GM12892 (cell line): ENCODE data around the gene SPRR1A. TPM values are rescaled to one million over a fixed set of nuclear protein-coding genes. Genes with fewer than 3 reads are reported as not detected.

ENCODE experiments used
- DNase-seq: peaks from one replicate; pipeline ENCODE4 v3.0.0; 2011; ENCODE audit not compliant: insufficient read length
- FAIRE-seq: peaks from 2 replicates; lab custom pipeline; 2011; peaks lifted over from hg19 to GRCh38; lab: Jason Lieb, UNC
- POLR2A ChIP-seq: IDR thresholded peaks from 2 replicates; pipeline ENCODE4 v1.6.1; 2011; ENCODE audit warnings: low read depth, low read length, control low read depth
- POLR2AphosphoS5 ChIP-seq: IDR thresholded peaks from 2 replicates; pipeline ENCODE4 v1.6.1; 2011; ENCODE audit warnings: low read depth, low read length, control low read depth
- TAF1 ChIP-seq: IDR thresholded peaks from 2 replicates; pipeline ENCODE4 v1.6.1; 2011; ENCODE audit warnings: low read depth, mild to moderate bottlenecking, control low read depth, low read length, borderline replicate concordance
- polyA plus RNA-seq: library from polyadenylated mRNA; unstranded; fragments of >200 nt; gene quantifications from one replicate; pipeline ENCODE4 v1.2.1, GENCODE V29; 2012; ENCODE audit warnings: missing spikeins, inconsistent platforms; ENCODE audit not compliant: missing spikeins

SPRR1A gene, protein sequence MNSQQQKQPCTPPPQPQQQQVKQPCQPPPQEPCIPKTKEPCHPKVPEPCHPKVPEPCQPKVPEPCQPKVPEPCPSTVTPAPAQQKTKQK
- polyA plus RNA-seq, result not detected

DNA sequence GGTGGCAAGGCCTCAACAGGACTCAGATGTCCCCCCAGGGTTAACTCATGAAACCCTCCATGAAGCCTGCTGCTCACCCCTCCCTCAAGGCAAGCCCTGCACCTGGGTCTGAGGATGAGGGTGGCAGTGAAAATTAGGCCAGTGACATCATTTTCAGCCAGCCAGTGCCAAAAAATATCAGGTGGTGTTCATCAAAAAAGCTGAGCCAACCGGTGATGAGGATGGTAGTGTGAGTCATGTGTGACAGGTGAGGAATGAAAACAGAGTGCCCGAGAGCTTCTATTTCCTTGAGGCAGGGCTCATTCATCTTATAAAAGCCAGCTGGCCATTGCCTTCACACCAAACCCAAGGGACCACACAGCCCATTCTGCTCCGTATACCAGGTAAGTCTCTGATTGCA lies at the start of gene SPRR1A:
TSS of gene SPRR1A (plus strand) at position 339 of the 400 bp plus-strand sequence. CDS start 1,150 bp downstream, outside the sequence.
- DNase-seq (no peak), FAIRE-seq (no peak)

DNA sequence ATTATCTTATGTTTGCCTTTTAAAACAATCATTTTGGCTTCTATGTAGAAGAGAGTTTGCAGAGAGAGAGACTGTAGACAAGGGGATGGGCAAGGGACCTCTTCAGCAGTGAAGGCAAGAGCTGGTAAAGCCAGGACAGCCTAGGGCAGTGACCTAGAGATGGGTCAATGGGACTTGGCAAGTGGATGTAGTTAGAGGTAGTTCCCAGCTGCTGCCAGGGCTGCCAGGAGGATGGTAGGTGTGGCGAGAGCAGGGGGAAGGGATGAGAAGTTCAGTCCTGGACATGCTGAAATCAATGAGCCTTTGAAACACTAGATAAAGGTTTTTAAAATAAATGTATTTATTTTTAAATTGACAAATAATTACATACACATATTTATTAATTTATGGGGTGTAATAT lies 43.3 kb upstream of the SPRR1A start:
- TF ChIP-seq POLR2AphosphoS5 (no peak), TAF1 (no peak), POLR2A (no peak)
- no peak for DNase-seq
- no peak for FAIRE-seq

More for the DNA sequence above, at the start of gene SPRR1A:
- TF ChIP-seq POLR2A, result no peak

DNA sequence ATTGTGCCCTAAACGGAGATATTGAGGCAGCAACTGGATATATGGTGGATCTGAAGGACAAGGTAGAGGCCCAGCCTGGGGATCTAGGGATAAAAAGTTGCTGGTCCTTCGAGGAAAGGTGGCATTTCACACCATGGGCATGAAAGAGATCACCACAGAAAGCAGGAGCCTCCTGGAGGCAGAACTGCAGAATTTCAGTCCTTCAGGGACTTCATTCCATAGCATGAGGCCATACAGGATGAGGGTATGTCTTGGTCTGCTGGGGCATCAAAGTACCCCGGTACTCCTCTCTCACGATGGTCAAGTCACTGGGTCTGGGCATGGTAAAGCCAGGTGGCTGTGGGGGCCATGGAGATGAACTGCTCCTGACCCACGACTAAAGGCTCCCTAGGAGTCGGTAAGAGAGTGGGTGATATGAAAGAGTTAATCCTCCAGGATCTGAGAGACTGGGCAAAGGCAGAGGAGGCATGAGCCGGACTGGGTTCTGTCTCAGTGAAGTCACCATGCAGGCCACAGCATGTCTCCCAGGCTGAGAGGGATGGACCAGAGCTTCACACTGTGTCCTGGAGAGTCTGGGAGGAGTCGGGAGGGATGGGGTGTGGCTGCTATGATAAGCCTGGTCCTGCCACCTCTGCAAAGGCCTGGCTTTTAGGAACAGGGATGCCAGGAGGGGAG lies 42.7 kb upstream of the SPRR1A start:
- DNase-seq, result no peak
- no peak for FAIRE-seq
- TF ChIP-seq TAF1, result no peak
- no peak for TF ChIP-seq POLR2AphosphoS5
- no peak for TF ChIP-seq POLR2A

DNA sequence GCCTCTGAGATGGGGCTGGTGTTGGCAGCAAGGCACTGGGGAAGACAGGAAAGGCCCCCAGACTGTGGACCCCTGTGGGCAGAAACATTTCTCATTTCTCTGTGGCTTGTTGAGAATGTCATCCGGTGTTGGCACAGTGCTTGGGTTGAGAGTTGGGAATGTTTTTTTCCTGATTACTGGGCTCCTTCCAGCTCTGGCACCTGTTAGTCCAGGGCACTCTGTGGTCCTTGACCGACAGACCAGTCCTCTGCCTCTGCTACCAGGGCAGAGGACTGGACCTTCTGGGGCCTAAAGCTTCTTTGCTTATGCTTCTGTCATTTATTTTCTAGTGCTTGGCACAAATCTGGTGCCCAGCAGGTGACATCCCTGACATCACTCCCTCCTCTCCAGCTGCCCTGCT lies 41.7 kb upstream of the SPRR1A start:
- no peak for DNase-seq
- no peak for FAIRE-seq
- TF ChIP-seq POLR2AphosphoS5 (no peak), TAF1 (no peak), POLR2A (no peak)

DNA sequence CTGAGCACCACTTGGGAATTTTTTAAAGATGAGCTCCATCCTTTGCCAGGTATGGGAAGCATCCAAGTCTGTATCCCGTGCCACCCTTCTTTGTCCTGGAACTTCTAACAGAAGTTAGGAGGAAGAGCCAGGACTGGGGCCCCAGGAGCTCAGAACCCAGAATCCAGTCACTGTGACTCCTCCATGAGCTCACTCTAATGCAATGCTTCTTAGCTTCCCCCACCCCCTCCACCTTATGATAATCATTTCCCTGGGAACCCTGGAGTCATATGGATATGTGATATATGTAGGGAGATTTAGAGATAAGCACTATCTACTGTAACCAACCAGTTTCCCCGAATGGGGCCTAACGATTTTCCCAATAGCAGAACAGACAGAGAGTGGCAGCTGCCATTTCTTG lies 37.6 kb upstream of the SPRR1A start:
- TF ChIP-seq POLR2AphosphoS5, result no peak
- TF ChIP-seq TAF1, result no peak
- no peak for TF ChIP-seq POLR2A
- no peak for FAIRE-seq
- no peak for DNase-seq

DNA sequence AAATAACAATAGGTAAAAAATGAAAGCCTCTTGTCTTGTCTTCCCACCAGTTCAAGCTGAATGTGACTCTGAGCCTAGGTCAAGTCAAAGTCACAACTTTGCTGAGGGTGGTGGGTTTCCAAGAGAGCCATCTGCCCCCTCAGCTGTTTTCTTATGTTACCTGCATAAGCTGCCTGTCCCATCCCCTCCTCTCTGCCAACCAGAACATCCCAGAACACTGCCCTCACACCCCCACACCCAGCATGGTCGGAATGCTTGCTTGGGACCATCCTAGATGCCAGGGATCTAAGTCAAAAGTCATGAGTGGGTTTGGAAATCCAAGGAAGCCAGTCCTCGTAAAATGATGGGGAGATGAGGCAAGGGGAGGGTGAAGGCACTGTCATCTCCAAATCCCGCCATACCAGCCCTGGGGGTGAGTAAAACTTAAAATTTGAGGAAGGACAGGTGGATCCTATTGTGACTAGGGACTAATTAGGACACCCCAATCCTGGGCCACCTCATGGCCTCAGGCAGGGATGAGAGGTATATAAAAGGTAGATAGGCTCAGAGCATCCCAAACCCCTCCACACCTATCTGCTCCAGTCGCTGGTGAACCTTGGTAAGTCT lies 37.1 kb upstream of the SPRR1A start, which contains the start of gene SPRR5:
TSS of gene SPRR5 (plus strand) at position 556 of the 606 bp plus-strand sequence. CDS start 1,349 bp downstream, outside the sequence.
- DNase-seq (no peak), FAIRE-seq (no peak)
- TF ChIP-seq TAF1, result no peak
- TF ChIP-seq POLR2AphosphoS5, result no peak
- no peak for TF ChIP-seq POLR2A

DNA sequence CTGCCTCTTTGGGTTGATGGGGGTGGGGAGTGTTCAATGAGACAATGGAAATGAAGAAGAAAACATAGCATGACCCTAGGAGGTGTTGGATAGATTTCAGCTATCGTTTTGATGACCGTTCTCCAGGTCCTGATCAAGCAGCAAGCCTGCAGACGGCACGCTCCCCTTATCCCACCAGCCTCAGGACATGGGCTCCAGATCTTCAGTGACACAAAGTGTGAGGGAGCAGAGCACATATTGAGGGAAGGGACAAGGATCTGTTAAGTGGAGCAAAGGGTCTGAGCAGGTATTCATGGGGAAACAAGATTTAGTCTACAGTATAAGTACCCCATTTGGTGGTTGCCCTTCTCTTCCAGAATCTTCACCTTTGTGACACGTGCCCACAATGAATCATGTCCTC lies 32.2 kb upstream of the SPRR1A start:
- no peak for DNase-seq
- no peak for FAIRE-seq
- TF ChIP-seq POLR2A (no peak), TAF1 (no peak), POLR2AphosphoS5 (no peak)

DNA sequence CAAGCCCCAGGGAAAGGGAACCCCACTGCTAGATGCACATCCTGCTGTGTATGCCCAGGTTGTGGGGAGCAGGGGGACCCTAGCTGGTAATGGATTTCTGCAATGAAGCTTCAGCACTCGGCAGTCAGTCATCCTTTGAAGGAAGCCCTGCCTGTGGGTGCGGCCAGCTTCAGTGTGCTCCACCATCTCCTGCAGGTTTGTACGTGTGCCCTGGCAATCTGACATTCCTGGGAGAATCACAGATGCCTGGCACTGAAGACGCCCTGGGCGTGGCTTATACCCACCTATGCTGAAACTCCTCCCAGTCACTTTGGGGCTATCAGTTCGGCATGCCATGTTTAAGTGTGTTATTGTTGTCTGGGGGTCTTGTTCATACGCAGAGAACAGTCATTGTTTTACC lies 30.1 kb upstream of the SPRR1A start:
- TF ChIP-seq POLR2AphosphoS5, result no peak
- TF ChIP-seq POLR2A, result no peak
- no peak for TF ChIP-seq TAF1
- no peak for FAIRE-seq
- DNase-seq, result no peak

DNA sequence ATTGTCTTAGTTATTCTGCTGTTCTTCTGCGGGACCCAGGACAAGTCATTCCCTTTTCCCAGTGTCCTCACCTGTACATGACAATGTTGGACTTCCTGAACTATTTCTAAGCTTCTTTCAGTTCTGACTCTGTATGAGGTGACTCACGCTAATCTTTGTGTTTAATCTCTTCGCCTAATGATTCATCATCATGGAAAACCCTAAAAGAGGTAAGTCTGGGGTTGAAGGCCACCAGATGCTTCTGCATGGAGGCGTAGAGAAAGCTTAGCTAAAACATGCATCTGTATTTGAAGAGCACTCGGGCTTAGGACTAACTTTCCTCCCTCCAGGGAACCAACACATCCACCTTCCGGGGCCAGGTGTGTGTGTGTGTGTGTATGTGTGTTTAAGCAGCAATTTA lies 29.4 kb upstream of the SPRR1A start:
- DNase-seq (no peak), FAIRE-seq (no peak)
- TF ChIP-seq POLR2A, result no peak
- no peak for TF ChIP-seq TAF1
- TF ChIP-seq POLR2AphosphoS5, result no peak

DNA sequence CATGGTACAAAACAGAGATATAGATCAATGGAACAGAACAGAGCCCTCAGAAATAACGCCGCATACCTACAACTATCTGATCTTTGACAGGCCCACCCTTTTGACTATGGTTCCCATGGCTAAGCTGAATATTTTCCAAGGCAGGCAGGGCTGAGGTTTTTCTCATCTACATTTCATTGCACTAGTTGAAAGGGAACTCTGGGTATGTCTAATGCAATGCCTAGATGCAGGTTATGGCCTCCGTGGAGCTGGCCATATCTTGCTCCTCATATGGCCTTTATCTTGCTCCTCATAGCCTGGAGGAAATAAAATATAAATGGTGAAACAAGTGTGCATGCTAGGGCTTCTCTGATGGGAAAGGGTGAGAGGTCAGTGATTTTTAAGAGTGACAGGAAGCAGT lies 26.3 kb upstream of the SPRR1A start:
- TF ChIP-seq TAF1, result no peak
- no peak for FAIRE-seq
- DNase-seq, result no peak

DNA sequence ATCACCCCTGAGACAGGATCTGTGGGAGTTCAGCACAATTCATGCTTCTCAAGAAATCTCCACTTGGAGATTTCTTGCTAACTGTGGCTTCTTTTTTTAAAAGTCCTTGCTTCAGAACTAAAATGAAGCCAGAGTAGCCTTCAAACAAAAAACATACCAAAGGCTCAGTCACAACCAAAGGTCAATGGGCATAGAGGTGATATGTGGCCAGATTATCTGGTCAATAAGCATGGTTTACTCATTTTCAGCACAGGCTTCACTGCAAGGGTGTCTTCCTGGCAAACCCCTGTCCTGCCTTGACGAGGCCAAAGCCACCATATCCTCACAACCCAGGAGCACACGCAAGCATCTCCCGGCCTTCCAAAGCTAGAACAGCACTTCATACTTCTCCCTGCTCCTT lies 24.6 kb upstream of the SPRR1A start:
- TF ChIP-seq TAF1 (no peak), POLR2AphosphoS5 (no peak), POLR2A (no peak)
- no peak for DNase-seq
- no peak for FAIRE-seq

DNA sequence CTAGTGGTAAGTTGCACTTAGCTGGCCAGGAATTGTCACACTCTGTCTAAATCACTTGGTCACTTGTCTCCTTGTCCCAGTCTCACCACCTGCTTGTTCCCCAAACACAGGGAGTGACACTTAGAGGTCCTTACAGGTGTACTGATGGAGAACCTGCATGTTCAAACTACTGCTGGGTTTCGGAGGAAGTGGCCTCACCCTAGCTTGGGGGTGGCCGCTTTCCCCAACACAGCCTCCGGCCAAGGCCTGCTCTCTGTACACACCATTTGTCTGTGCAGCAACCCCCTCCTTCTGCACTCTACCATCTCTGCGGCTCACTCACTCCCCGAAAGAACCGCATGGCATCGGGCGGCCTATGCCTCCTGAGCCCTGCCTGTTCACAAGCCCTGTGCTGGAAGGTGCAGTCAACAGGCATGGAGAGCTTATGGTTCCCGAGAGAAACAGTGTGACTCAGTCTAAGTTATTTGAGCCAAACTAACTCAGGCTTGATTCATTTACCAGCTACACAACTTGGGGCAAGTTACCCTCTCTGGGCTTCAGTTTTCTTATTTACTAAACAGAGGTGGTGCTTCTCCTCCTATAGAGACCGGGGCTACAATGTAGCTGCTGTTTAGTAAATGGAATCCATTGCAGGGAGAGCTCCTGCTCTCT lies 24.0 kb upstream of the SPRR1A start:
- FAIRE-seq (no peak), DNase-seq (no peak)
- TF ChIP-seq POLR2AphosphoS5, result no peak
- no peak for TF ChIP-seq POLR2A
- no peak for TF ChIP-seq TAF1
